ENCODE data around the gene DAPK3. TPM values are rescaled to one million over a fixed set of nuclear protein-coding genes. Genes with fewer than 3 reads are reported as not detected.

Gene DAPK3
- polyA plus RNA-seq, 1 experiment: 105 TPM

DNA sequence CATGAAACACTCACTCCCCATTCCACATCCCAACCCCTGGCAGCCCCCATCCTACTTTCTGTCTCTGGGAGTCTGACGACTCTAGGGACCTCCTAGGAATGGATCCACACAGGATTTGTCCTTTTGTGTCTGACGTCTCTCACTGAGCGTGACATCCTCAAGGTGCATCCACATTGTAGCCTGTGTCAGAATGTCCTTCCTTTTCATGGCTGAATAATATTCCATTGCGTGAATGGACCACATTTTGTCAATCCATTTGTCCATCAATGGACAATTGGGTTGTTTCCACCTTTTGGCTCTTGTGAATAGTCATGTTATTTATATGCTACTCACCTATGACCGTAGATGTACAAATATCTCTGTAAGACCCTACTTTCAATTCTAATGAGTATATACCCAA is 54.9 kb downstream of the DAPK3 start:
- CTCF ChIA-PET: no interaction called here
- Histone ChIP-seq H3K27me3 (ENCODE audit: control insufficient read depth, insufficient read depth, low read length) (no peaks in the 10 kb centered on the region), H3K4me3 (ENCODE audit: low read depth, low read length) (no peak overlapping the region), H3K9me3 (ENCODE audit: control insufficient read depth, insufficient read depth, low read length) (peaks cover 6% of the 10 kb centered on the region), H3K27ac (ENCODE audit: low read depth, low read length) (no peak overlapping the region)
- TF ChIP-seq, protein P1, sequence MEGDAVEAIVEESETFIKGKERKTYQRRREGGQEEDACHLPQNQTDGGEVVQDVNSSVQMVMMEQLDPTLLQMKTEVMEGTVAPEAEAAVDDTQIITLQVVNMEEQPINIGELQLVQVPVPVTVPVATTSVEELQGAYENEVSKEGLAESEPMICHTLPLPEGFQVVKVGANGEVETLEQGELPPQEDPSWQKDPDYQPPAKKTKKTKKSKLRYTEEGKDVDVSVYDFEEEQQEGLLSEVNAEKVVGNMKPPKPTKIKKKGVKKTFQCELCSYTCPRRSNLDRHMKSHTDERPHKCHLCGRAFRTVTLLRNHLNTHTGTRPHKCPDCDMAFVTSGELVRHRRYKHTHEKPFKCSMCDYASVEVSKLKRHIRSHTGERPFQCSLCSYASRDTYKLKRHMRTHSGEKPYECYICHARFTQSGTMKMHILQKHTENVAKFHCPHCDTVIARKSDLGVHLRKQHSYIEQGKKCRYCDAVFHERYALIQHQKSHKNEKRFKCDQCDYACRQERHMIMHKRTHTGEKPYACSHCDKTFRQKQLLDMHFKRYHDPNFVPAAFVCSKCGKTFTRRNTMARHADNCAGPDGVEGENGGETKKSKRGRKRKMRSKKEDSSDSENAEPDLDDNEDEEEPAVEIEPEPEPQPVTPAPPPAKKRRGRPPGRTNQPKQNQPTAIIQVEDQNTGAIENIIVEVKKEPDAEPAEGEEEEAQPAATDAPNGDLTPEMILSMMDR (IDR thresholded peaks at IDR 0.05; ENCODE audit: low read depth, low read length): no peak
- DNase-seq (ENCODE audit: low read depth, low spot score): no peak
- POLR2A ChIA-PET: no interaction called here

DNA sequence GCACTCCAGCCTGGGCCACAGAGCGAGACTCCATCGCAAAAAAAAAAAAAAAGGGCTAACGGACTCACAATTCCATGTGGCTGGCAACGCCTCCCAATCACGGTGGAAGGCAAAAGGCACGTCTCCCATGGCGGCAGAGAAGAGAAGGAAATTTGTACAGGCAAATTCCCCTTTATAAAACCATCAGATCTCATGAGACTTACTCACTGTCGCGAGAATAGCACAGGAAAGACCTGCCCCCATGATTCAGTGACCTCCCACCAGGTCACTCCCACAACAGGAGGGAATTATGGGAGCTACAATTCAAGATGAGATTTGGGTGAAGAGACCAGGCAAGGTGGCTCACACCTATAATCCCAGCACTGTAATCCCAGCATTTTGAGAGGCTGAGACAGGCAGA is 56.7 kb downstream of the DAPK3 start:
- no peak for DNase-seq (ENCODE audit: low read depth, low spot score)
- TF ChIP-seq, protein P1 (IDR thresholded peaks at IDR 0.05; ENCODE audit: low read depth, low read length): no peak
- Histone ChIP-seq H3K27me3 (ENCODE audit: control insufficient read depth, insufficient read depth, low read length) (peaks cover 2% of the 10 kb centered on the region), H3K27ac (ENCODE audit: low read depth, low read length) (no peak overlapping the region), H3K9me3 (ENCODE audit: control insufficient read depth, insufficient read depth, low read length) (peaks cover 16% of the 10 kb centered on the region), H3K4me3 (ENCODE audit: low read depth, low read length) (no peak overlapping the region)
- POLR2A ChIA-PET: no interaction called here
- CTCF ChIA-PET: no interaction called here

DNA sequence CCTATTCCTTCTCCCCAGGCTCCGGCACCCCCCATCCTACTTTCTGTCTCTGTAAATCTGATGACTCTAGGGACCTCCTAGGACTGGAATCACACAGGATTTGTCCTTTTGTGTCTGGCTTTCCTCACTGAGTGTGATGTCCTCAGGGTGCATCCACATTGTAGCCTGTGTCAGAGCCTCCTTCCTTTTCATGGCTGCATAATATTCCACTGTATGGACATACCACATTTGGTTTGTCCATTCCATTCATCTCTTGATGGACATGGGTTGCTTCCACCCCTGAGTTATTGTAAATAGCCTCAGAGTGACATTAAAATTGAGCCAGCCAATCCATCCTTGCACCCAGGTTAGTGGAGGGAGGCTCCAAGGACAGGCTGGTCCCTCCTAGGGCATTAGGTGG is 60.8 kb downstream of the DAPK3 start:
- H3K4me3 ChIP-seq (ENCODE audit: low read depth, low read length): no peak overlapping the region
- ChIA-PET CTCF (no interaction called here), POLR2A (no interaction called here)
- no peak overlapping the region for H3K27ac ChIP-seq (ENCODE audit: low read depth, low read length)
- TF ChIP-seq, protein P1 (IDR thresholded peaks at IDR 0.05; ENCODE audit: low read depth, low read length): no peak
- no peak for DNase-seq (ENCODE audit: low read depth, low spot score)
- peaks cover 2% of the 10 kb centered on the region for H3K27me3 ChIP-seq (ENCODE audit: control insufficient read depth, insufficient read depth, low read length)
- peaks cover 21% of the 10 kb centered on the region for H3K9me3 ChIP-seq (ENCODE audit: control insufficient read depth, insufficient read depth, low read length)

Small RNA genes lying within 50 kb of the gene (small RNA-seq; reads per million reads assigned to genes)
- gene RN7SL202P (ENCODE audit: insufficient read length, low read depth) (not detected), gene SNORD37 (ENCODE audit: insufficient read length, low read depth) (707 reads per million, percentile 95 among the genes with 10 or more reads in this experiment)

Other genes with a start within 250 kb of the DAPK3 start
- 5.4 and 9.9 TPM in 2 replicates for gene APBA3, start 209.4 kb downstream of the DAPK3 start, polyA plus RNA-seq (2011; rRNA removed)
- gene MRPL54, start 208.4 kb downstream of the DAPK3 start, polyA plus RNA-seq (2011; rRNA removed): 31.2 and 36.9 TPM in 2 replicates
- gene RAX2, start 198.9 kb downstream of the DAPK3 start, polyA plus RNA-seq (2011; rRNA removed): not detected in 2 replicates
- gene MATK, start 184.7 kb downstream of the DAPK3 start, polyA plus RNA-seq (2011; rRNA removed): not detected in 2 replicates
- gene ZFR2, start 102.1 kb downstream of the DAPK3 start, polyA plus RNA-seq (2011; rRNA removed): not detected in 2 replicates
- 0.09 and 0.30 TPM in 2 replicates for gene ATCAY, start 90.4 kb downstream of the DAPK3 start, polyA plus RNA-seq (2011; rRNA removed)
- not detected in 2 replicates for gene NMRK2, start 38.0 kb downstream of the DAPK3 start, polyA plus RNA-seq (2011; rRNA removed)
- gene EEF2, start 14.4 kb upstream of the DAPK3 start, polyA plus RNA-seq (2011; rRNA removed): 1,648 and 1,697 TPM in 2 replicates
- 9.0 and 12.0 TPM in 2 replicates for gene PIAS4, start 36.6 kb upstream of the DAPK3 start, polyA plus RNA-seq (2011; rRNA removed)
- gene ZBTB7A, start 95.8 kb upstream of the DAPK3 start, polyA plus RNA-seq (2011; rRNA removed): 2.7 and 4.0 TPM in 2 replicates
- 65.1 and 104 TPM in 2 replicates for gene MAP2K2, start 153.0 kb upstream of the DAPK3 start, polyA plus RNA-seq (2011; rRNA removed)
- gene CREB3L3, start 182.5 kb upstream of the DAPK3 start, polyA plus RNA-seq (2011; rRNA removed): not detected in 2 replicates
- 12.6 and 16.0 TPM in 2 replicates for gene SIRT6, start 211.5 kb upstream of the DAPK3 start, polyA plus RNA-seq (2011; rRNA removed)
- gene ANKRD24, start 211.6 kb upstream of the DAPK3 start, polyA plus RNA-seq (2011; rRNA removed): 0.10 and 0.11 TPM in 2 replicates

Data from AG04450 (cell line).